ENCODE results near the gene NECAB3. TPM values are rescaled to one million over a fixed set of nuclear protein-coding genes. Genes with fewer than 3 reads are reported as not detected.

Gene NECAB3
- total and polyA plus RNA-seq, 2 of the 13 experiments (the other 11 are each of a cell fraction or from before 2014, with no cell fraction given): 61.5 to 65.5 TPM

GRCh38 chr20:33673410-33674293, 576 bp downstream of the NECAB3 start (continued):
- TF ChIP-seq ZBTB44 (CRISPR knock-in tag; IDR thresholded peaks at IDR 0.05) (no peak), ZNF788 (CRISPR knock-in tag; IDR thresholded peaks at IDR 0.05; ENCODE audit: borderline replicate concordance) (peak; percentile 29; the same call in 1 of the 2 replicates), ZBTB46 (CRISPR knock-in tag; IDR thresholded peaks at IDR 0.05; ENCODE audit: borderline replicate concordance) (no peak), NFE2 (CRISPR knock-in tag; IDR thresholded peaks at IDR 0.05) (peak; percentile 34; the same call in 1 of the 2 replicates), HNRNPLL (IDR thresholded peaks at IDR 0.05; ENCODE audit: low read depth, low read length, poor library complexity, severe bottlenecking) (peak; percentile 32), POGK (CRISPR knock-in tag; conservative IDR thresholded peaks at IDR 0.05) (peak; percentile 52; the same call in 1 of the 2 replicates), ZFP91 (CRISPR knock-in tag; IDR thresholded peaks at IDR 0.05; ENCODE audit: borderline replicate concordance) (no peak), ZNF800 (CRISPR knock-in tag; IDR thresholded peaks at IDR 0.05) (no peak), RBM22 (optimal IDR thresholded peaks at IDR 0.05; ENCODE audit: low read length) (peak; percentile 36), NFKBIZ (CRISPR knock-in tag; IDR thresholded peaks at IDR 0.05) (peak; percentile 55; the same call in 1 of the 2 replicates), MXD3 (CRISPR knock-in tag; IDR thresholded peaks at IDR 0.05) (no peak), SP140L (CRISPR knock-in tag; IDR thresholded peaks at IDR 0.05; ENCODE audit: borderline replicate concordance) (0 out of 2 replicates have a peak, but pooled peaks have one; percentile 17), GLI4 (CRISPR knock-in tag; IDR thresholded peaks at IDR 0.05; ENCODE audit: borderline replicate concordance) (no peak; the same call in 1 of the 2 replicates), NR2F1 (CRISPR knock-in tag; IDR thresholded peaks at IDR 0.05) (peak; percentile 15 to 36; a peak in 1 of 4 replicates), LCORL (IDR thresholded peaks at IDR 0.05) (no peak), LCORL (CRISPR knock-in tag; IDR thresholded peaks at IDR 0.05) (peak; percentile 79), CREBL2 (CRISPR knock-in tag; IDR thresholded peaks at IDR 0.05; ENCODE audit: borderline replicate concordance) (no peak), MAFF (IDR thresholded peaks at IDR 0.05; ENCODE audit: low read depth, low read length) (no peak)
